Sigmoid colon (tissue), 4 donors: ENCODE measurements around the gene DGCR6L.

Source experiments
- EP300 ChIP-seq, 4 donors: sonication (generic); formaldehyde crosslinking; IDR thresholded peaks; one replicate each; pipeline ENCODE4 v1.6.1; 2017; ENCODE audit warnings: antibody characterized with exemption in 4 of 4
- POLR2A ChIP-seq, 2 donors: fragments of 450-650 bp; IDR thresholded peaks; one replicate each; pipeline ENCODE4 v1.6.1; 2016; ENCODE audit warnings: antibody characterized with exemption in 2 of 2, mild to moderate bottlenecking in 2 of 2, moderate library complexity in 2 of 2
- POLR2AphosphoS5 ChIP-seq, 4 donors: sonication (generic); formaldehyde crosslinking; IDR thresholded peaks; one replicate each; pipeline ENCODE4 v1.6.1; 2017; ENCODE audit warnings: antibody characterized with exemption in 4 of 4
- TF ChIP-seq, protein P1 (sequence below), 4 experiments: fragments of 450-650 bp in 3 of 4; fragments of 200-600 bp in 1 of 4; IDR thresholded peaks; one replicate each; pipeline ENCODE4 v1.5.1; 2016 to 2019; ENCODE audit warnings: antibody characterized with exemption in 4 of 4, mild to moderate bottlenecking in 3 of 4, moderate library complexity in 2 of 4

DNA sequence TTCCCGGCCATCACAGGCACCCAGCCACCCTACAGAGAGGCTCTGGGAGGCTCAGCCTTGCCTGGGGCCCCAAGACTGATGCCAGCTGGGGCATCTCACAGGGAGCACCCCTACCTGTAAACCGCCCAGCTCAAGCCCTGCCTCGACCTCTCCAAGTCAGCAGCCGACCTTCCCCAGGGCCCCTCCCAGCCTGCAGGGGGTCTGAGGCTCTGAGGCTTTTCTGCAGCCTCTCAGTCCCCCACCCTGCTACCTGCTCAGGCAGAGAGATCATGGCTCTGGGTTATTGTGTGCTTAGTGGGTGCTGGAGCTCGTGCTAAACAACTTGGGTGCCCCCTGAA lies 28.6 kb downstream of the DGCR6L start:
- TF ChIP-seq EP300 (IDR thresholded peaks at IDR 0.05) (no peak), POLR2AphosphoS5 (IDR thresholded peaks at IDR 0.05) (no peak), POLR2A (IDR thresholded peaks at IDR 0.05) (no peak)
- TF ChIP-seq, protein P1, sequence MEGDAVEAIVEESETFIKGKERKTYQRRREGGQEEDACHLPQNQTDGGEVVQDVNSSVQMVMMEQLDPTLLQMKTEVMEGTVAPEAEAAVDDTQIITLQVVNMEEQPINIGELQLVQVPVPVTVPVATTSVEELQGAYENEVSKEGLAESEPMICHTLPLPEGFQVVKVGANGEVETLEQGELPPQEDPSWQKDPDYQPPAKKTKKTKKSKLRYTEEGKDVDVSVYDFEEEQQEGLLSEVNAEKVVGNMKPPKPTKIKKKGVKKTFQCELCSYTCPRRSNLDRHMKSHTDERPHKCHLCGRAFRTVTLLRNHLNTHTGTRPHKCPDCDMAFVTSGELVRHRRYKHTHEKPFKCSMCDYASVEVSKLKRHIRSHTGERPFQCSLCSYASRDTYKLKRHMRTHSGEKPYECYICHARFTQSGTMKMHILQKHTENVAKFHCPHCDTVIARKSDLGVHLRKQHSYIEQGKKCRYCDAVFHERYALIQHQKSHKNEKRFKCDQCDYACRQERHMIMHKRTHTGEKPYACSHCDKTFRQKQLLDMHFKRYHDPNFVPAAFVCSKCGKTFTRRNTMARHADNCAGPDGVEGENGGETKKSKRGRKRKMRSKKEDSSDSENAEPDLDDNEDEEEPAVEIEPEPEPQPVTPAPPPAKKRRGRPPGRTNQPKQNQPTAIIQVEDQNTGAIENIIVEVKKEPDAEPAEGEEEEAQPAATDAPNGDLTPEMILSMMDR (IDR thresholded peaks at IDR 0.05): no peak
